Spleen (tissue), 7 donors: ENCODE measurements around the gene ZNF665.

ENCODE experiments used
- POLR2A ChIP-seq, 3 donors: fragments of 450-650 bp; IDR thresholded peaks; one replicate each; pipeline ENCODE4 v1.5.1; 2017; ENCODE audit warnings: antibody characterized with exemption in 3 of 3, mild to moderate bottlenecking in 1 of 3
- POLR2AphosphoS5 ChIP-seq, 3 donors: sonication (generic); formaldehyde crosslinking; IDR thresholded peaks; one replicate each; pipeline ENCODE4 v1.5.1; 2017; ENCODE audit warnings: antibody characterized with exemption in 3 of 3
- TF ChIP-seq, protein P1 (sequence below), 11 experiments: fragments of 200-600 bp in 7 of 11; fragments of 450-650 bp in 4 of 11; sonication (generic) in 4 of 11; IDR thresholded peaks in 8 of 11; conservative IDR thresholded peaks in 3 of 11; 1 replicate in 7 of 11; 2 replicates in 4 of 11; pipeline versions ENCODE4 v1.4.0 to v1.8.0; 2016 to 2021; ENCODE audit warnings: antibody characterized with exemption in 11 of 11, inconsistent platforms in 4 of 11, mild to moderate bottlenecking in 1 of 11
- donor health status: DM: no; HTN: no; CAD: no; lungs with moderate emphysema.
- donor health status: DM: no; HTN: no; CAD: no.
- donor health status: DM: no; HTN: no; CAD: no.

DNA sequence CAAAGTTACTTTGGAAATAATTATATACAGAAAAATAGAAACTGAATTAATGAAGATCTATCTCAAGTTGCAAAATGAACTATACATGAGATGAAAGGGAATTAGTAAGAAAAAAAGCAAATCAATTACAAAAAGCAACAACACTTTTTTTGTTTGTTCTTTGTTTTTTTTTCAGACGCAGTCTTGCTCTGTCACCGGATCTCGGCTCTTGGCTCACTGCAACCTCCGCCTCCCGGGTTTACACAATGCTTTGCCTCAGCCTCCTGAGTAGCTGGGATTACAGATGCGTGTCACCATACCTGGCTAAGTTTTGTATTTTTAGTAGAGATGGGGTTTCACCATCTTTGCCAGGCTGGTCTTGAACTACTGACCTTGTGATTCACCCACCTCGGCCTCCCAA, 62.7 kb downstream of the ZNF665 start:
- TF ChIP-seq POLR2A (IDR thresholded peaks at IDR 0.05) (no peak), POLR2AphosphoS5 (IDR thresholded peaks at IDR 0.05) (peak in 2 of 3 donors; percentile 58 to 61)
- TF ChIP-seq, protein P1, sequence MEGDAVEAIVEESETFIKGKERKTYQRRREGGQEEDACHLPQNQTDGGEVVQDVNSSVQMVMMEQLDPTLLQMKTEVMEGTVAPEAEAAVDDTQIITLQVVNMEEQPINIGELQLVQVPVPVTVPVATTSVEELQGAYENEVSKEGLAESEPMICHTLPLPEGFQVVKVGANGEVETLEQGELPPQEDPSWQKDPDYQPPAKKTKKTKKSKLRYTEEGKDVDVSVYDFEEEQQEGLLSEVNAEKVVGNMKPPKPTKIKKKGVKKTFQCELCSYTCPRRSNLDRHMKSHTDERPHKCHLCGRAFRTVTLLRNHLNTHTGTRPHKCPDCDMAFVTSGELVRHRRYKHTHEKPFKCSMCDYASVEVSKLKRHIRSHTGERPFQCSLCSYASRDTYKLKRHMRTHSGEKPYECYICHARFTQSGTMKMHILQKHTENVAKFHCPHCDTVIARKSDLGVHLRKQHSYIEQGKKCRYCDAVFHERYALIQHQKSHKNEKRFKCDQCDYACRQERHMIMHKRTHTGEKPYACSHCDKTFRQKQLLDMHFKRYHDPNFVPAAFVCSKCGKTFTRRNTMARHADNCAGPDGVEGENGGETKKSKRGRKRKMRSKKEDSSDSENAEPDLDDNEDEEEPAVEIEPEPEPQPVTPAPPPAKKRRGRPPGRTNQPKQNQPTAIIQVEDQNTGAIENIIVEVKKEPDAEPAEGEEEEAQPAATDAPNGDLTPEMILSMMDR (IDR thresholded peaks at IDR 0.05 in 8 of 11, conservative IDR thresholded peaks at IDR 0.05 in 3 of 11): no peak
